Sciatic nerve (tissue), 2 donors: Measurements from ENCODE around the gene GABARAPL1. TPM values are rescaled to one million over a fixed set of nuclear protein-coding genes. Genes with fewer than 3 reads are reported as not detected.
"Not testable (repeated sequence)": the region's sequence is repeated elsewhere in the genome, so short reads cannot be mapped to it uniquely, and the experiment has no call there.

Source experiments
- ATAC-seq: fragments of 200-7000 bp; cut with Tn5 transposase; one replicate; pipeline ENCODE4 v1.9.1; 2020; ENCODE audit warnings: mild to moderate bottlenecking, moderate library complexity
- DNase-seq: peaks from one replicate; pipeline ENCODE4 v3.0.0-alpha.2; 2020; ENCODE audit warnings: low spot score
- intact Hi-C: fragments of 100-400 bp; cut with DNase I; formaldehyde crosslinking; loops from one replicate; pipeline ENCODE4 v1.14.2; 2022
- total RNA-seq: library from RNA; stranded (reverse); fragmentation: NEBNext Ultra II Directional; extraction: Animal tissue kit (Norgen Biotek cat#: 25700); gene quantifications from one replicate; pipeline ENCODE4 v1.2.1, GENCODE V29; 2021
- donor health status: DM: no; HTN: no; CAD: no.
- donor health status: DM: no; HTN: no; CAD: no.

GABARAPL1 gene
- total RNA-seq, 1 donor from 2014 or later = 167 TPM

DNA sequence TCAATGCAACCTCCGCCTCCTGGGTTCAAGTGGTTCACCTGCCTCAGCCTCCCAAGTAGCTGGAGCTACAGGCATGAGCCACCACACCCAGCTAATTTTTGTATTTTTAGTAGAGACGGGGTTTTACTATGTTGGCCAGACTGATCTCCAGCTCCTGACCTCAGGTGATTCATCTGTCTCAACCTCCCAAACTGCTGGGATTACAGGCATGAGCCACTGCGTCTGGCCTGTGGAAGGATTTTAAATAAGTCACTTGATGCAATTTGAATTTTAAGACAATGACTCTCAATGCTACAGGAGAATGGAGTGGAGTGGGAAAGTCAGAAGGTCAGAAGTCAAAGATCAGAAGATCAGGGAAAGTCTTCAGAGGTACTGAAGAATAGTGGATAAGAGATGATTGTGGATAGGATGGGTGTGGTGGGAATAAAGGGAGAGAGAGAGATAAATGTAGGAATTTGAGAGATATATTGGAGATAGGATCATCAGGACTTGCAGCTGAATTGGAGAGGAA lies 18.5 kb upstream of the GABARAPL1 start:
- ATAC-seq = no peak
- DNase-seq = no peak
- intact Hi-C loops = no loop called here

DNA sequence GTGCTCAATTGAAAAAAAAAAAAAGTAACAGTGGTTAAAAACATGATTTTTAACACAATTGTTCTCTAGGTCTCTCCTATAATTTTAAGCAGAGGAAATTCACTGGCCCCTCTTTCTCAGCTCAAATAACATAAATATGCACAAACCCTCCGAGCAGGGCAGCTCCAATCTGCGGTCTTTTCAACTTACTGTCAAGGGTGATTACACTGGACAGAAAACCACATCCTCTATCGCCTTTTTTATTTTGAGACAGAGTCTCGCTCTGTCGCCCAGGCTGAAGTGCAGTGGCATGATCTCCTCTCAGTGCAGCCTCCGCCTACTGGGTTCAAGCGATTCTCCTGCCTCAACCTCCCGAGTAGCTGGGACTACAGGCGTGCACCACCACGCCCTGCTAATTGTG lies 16.5 kb upstream of the GABARAPL1 start:
- intact Hi-C loops = no loop called here
- DNase-seq = no peak
- no peak for ATAC-seq

DNA sequence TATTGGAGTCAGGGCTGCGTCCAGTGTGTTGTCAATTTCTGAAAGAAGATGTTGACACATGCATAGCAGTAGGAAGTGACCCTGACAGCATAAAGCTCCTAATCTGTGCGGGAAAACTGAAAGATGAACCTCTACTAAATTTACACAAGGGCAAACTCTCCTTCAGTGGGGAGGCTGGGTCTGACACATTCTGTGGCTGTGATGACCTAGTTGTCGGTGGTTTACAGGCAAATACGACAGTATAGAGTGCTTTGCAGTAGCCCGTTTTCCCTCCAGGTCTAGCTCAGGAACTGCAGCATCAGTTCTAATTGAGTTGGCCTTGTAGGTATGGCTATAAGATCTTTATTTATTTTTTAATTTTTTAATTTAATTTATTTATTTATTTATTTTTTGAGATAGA lies 14.8 kb upstream of the GABARAPL1 start:
- ATAC-seq = no peak
- intact Hi-C loops = no loop called here
- no peak for DNase-seq

DNA sequence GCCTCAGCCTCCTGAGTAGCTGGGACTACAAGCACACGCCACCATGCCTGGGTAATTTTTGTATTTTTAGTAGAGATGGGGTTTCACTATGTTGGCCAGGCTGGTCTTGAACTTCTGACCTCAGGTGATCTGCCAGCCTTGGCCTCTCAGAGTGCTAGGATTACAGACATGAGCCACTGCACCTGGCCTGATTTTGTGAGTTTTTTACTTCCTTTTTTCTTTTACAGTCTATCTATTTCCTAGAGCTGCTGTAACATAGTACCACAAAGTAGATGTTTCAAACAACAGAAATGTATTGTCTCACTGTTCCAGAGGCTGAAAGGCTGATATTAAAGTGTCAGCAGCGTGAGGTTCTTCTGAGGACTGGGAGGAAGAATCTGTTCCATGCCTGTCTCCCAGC lies 8.2 kb upstream of the GABARAPL1 start:
- intact Hi-C loops, DNase-seq, ATAC-seq: not testable (repeated sequence)

DNA sequence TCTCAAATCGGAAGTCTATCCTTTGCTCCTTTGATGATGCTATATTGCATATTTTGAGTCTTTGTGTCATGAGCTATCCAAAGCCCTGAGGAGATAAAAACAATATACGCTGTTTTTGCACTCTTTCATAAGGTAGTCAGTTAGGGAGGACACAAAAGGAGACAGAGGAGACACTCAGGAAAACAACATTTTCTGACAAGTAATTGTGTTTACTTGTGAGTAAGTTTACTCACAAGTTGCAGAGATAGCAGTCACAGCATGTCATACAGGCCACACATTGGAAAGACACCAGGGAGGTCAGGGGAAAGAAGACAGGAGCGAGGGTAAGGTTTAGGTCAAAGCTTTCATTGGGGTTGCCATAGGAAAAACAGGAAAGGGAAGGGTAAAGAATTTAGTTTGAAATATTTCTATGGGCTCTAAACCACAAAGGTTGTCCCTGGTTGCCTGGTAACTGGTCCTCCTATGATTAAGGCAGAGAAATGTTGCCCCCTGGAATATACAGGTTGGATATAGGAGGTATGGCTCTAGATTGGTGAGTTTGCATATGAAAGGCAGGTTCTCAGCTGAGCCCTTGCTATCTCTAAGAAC lies 7.4 kb upstream of the GABARAPL1 start:
- DNase-seq = no peak
- intact Hi-C loops = no loop called here
- no peak for ATAC-seq

DNA sequence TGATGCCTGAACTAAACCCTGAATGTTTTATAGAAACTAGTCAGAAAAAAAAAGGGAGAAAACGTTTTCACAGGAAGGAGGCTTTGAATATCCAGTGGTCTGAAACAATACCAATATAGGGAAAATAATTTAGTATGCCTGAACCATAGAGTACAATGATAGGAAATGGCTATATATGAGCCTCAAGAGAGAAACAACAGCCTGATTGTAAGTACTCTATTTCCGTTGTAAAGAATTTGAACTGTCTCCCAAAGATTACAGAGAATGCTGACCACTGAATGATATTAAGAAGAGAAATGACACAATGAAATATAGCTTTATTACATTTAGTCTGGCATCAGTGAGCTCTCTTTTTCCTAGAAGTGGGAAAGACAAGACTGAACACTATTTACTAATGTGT lies 5.5 kb upstream of the GABARAPL1 start:
- DNase-seq (no peak), ATAC-seq (no peak)
- intact Hi-C loops = no loop called here

DNA sequence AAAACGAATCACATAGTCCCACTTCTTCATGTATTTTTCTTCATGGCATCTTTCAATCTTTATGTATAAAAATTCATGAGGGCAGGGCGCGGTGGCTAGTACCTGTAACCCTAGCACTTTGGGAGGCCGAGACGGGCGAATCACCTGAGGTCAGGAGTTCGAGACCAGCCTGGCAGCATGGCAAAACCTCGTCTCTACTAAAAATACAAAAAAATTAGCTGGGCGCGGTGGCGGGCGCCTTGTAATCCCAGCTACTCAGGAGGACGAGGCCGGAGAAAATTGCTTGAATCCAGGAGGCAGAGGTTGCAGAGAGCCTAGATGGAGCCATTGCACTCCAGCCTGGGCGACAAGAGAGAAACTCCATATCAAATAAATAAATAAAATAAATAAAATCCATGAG lies 2.5 kb upstream of the GABARAPL1 start:
- ATAC-seq (no peak), DNase-seq (no peak)
- intact Hi-C loops = no loop called here

DNA sequence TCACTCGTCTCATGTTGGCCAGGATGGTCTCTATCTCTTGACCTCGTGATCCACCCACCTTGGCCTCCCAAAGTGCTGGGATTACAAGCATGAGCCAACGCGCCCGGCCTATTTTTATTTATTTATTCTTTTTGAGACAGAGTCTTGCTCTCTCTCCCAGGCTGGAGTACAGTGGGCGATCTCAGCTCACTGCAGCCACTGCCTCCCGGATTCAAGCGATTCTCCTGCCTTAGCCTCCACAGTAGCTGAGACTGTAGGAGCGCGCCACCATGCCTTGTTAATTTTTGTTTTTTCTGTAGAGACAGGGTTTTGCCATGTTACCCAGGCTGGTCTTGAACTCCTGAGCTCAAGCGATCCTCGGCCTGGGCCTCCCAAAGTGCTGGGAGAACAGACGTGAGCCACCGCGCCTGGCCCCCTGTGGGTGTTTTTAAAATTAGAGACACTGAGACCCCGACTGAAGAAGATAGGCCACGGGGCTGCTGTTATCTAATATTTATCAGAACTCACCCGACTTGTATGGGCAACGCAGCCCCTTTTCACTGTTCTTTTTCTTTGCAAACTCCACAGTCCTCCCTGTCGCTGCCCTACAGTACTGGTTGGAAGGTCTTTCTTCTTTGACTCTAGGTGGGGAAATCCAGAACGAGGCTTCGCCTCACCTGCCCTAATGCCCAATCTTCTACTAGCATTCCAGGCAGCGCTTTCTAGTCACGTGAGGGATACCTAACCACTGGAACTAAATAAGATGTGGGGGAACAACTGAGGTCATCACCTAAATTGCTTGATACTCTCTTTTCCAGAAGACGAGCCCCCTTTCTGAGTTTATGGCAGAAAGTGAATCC lies 1.4 kb upstream of the GABARAPL1 start:
- intact Hi-C loops = no loop called here
- DNase-seq = no peak
- no peak for ATAC-seq

DNA sequence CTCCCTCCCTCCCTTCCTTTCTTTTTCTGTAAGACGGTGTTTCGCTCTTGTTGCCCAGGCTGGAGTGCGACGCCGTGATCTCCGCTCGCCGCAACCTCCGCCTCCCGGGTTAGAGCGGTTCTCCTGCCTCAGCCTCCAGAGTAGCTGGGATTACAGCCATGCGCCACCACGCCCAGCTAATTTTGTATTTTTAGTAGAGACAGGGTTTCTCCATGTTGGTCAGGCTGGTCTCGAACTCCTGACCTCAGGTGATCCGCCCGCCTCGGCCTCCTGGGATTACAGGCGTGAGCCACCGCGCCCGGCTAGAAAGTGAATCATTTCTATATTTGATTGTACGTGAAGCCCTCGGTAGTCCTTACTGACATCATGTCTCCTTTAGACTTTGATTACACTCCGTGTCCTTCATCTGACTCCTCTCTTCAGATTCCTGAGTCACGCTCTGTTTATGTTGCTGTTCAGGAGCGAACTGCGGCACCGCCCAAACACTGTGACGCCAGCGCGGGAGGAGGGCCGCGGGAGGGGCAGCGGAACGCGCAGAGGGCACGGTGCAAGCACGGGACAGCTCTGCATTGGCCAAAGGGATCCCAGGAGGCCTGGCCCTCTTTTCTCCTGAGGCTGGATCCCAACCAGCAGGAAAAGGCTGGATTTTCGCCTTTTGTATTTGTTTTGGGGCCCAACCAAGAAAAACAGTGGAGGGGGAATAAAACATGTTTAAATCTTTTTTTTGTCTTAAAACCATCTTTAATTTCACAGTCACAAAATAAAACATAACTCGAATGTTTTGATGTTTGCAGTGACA lies 538 bp upstream of the GABARAPL1 start:
- ATAC-seq = peak; percentile 93
- intact Hi-C loops = no loop called here
- peak; percentile 98 for DNase-seq

DNA sequence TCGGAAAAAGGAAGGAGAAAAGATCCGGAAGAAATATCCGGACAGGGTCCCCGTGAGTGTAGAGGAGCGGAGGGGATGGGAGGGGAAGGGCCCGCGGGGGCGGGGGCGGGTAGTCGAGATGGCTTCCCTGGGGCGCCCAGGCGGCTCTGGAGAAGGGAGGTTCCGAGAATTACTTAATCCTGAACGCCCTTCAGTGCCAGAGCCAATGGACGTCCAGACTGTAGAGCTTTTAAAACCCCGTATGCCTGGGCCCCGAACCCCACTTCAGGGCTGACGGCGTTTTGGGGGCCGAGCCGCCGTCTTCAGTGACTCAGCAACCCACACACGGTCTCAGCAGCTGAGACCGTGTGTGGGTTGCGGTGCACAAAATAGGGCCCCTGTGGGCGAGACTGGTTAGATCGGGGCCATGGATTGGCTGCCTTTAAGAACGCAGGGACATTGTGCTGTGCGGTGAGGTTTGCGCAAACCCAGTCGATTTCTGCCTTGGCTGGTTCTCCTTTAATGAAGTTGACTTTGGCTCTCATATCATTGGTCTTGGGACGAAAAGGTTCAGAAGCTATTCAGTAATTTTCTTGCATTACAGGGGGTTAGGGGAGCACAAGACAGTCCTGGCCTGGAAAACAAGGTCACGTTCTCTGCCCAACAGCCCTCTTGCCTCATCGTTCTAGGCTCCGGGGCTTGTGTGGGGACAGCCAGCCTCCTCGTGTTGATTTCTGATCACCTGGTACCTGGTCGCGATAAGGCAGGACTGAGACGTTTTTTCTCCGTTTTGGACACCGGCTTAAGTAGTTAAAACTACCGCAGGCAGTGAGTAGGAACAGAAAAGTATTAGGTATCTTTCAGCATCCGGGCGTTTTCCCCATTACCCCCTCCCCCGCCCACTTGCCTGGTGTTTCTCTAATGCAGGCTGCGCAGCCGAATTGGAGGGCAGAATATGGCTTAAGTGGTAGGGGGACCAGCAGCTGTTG lies 775 bp downstream of the GABARAPL1 start:
- intact Hi-C loops = no loop called here
- DNase-seq = peak; percentile 85
- ATAC-seq = peak; percentile 82

DNA sequence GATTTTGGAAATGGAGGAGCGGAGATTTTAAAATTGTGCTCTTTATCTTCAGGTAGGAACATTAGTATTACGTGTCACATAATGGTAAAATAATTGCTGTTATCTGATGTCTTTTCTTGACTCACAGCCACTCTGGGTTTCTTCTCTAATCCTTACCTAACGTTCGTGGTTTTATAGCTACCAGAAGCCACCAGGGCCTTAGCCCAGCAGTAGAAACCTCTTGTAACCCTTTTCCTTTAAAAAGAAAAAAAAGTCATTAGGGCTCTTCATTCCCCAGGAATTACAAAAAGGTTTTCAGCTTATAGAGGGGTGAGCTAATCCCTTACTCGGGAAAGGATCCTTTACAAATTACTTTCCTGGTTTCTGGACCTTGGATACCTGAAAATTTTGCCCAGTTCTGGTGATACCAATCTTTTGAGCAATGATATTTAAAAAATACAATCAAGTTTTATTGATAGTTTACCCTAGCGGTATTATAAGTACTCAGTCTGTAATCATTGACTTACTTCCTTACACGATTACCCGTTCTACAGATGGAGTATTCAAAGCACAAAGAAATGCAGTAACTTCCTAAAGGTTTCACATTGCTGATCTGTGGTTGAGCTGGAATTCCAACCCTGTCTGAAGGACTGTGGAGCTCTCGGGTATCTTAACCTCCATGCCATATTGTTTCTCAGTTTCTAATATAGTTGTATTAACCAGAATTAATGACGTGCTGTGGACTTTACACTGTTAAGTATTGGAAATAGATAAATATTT lies 1.6 kb downstream of the GABARAPL1 start:
- ATAC-seq (no peak), DNase-seq (no peak)
- intact Hi-C loops = no loop called here

DNA sequence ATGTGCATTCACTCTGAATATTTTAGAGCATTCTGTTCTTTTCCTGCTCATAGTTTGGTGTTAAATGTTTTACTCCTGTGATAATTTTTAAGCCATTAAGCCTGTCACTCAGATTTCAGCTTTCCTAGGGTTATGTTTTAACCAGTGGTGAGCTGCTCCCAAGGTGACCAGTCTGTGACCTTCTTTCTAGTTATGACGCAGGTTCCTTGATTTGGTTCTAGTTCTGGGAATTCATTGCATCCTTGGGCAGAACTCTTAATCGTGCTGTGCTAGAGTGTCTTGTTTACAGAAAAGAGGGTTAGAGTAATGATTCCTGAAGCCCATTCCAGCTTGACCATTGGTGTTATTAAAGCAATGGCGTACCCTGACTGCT lies 2.2 kb downstream of the GABARAPL1 start:
- intact Hi-C loops = no loop called here
- ATAC-seq (no peak), DNase-seq (no peak)

DNA sequence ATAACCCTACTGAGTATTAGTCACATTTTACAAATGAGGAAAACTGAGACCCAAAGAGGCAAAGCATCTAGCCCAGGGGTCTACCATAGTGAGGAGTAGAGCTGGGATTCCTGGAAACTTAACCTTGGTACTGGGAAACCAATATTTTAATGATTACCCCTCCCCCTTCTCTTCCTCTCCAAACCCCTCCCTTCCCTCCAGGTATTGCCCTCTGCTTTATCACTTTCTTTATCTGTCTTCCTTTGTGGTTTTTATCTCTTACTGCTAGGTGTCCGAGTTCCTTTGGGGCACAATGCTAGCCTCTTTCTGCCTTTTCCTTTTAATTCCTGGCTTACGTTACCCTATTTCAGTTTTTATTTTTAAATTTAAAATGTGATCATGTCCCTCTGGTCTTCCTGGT lies 2.8 kb downstream of the GABARAPL1 start:
- intact Hi-C loops = no loop called here
- ATAC-seq = no peak

DNA sequence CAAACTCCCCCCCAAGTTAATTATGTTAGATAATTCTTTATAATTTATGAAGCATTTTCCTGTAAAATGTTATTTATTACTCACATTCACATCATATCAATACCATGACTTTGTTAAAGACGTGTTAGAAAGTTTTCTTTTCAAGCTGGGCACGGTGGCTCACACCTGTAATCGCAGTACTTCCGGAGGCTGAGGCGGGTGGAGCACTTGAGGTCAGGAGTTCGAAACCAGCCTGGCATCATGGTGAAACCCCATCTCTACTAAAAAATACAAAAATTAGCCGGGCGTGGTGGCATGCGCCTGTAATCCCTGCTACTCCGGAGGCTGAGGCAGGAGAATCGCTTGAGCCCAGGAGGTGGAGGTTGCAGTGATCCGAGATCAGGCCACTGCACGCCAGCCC lies 3.3 kb downstream of the GABARAPL1 start:
- ATAC-seq, intact Hi-C loops, DNase-seq: not testable (repeated sequence)

More for the DNA sequence above, 2.8 kb downstream of the GABARAPL1 start:
- no peak for DNase-seq

DNA sequence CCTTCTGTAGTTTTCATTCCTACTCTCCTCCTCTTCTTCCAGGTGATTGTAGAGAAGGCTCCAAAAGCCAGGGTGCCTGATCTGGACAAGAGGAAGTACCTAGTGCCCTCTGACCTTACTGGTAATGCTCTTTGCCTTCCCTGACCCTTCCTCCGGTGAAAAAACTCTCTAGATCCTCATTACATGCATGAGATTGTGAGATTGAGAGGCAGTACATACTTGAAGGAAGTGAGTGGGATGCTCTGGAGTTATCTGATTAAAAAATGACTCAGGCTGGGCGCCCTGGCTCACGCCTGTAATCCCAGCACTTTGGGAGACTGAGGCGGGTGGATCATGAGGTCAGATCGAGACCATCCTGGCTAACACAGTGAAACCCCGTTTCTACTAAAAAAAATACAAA lies 5.3 kb downstream of the GABARAPL1 start:
- no peak for DNase-seq
- ATAC-seq = no peak
- intact Hi-C loops = no loop called here

DNA sequence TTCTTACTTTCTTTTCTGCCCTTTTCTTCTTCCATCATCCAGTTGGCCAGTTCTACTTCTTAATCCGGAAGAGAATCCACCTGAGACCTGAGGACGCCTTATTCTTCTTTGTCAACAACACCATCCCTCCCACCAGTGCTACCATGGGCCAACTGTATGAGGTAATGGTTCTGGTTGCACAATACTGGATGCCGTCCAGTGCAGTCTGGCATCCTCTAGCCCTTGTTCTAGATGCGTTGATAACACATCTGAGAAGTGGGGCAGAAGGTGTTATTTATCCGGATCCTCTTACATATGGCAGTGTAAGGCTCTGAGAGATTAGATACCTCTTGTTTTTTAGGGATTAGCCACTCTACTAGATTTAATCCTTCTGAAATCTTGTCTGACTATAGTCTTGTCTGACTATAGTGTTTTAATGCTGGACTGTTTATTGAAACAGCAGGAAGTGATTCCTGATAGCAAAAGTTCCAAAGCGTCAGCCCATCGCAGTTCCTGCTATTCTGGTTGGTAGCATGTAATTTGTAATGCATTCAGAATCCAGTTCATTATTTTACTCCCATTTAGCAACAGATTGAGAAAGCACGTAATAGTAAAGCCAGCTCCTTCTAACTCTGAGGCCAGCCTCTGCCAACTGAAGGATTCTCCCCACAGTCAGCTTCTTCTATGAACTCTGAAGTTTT lies 7.9 kb downstream of the GABARAPL1 start:
- intact Hi-C loops = no loop called here
- ATAC-seq = peak; percentile 94
- DNase-seq = peak; percentile 76

DNA sequence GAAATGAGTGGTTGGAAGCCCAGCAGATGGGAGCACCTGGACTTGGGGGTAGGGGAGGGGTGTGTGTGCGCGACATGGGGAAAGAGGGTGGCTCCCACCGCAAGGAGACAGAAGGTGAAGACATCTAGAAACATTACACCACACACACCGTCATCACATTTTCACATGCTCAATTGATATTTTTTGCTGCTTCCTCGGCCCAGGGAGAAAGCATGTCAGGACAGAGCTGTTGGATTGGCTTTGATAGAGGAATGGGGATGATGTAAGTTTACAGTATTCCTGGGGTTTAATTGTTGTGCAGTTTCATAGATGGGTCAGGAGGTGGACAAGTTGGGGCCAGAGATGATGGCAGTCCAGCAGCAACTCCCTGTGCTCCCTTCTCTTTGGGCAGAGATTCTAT lies 9.2 kb downstream of the GABARAPL1 start:
- intact Hi-C loops = no loop called here
- no peak for DNase-seq
- no peak for ATAC-seq
